Large intestine (tissue), 3 donors: ENCODE measurements around the gene KIAA0513. TPM values are rescaled to one million over a fixed set of nuclear protein-coding genes. Genes with fewer than 3 reads are reported as not detected.

ENCODE experiments used
- DNase-seq, 2 donors: peaks; one replicate each; pipeline versions ENCODE4 v3.0.0 to v3.0.0-alpha.2; 2013
- H3K27ac ChIP-seq: one replicate; pipeline ENCODE4 v1.5.1; 2013; ENCODE audit warnings: low read length
- H3K27me3 ChIP-seq: 2 replicates; pipeline ENCODE4 v1.6.1; 2013; ENCODE audit warnings: low read length; ENCODE audit not compliant: control insufficient read depth, insufficient read depth
- H3K36me3 ChIP-seq: 2 replicates; pipeline ENCODE4 v1.6.1; 2013; ENCODE audit warnings: low read length; ENCODE audit not compliant: control insufficient read depth, insufficient read depth
- H3K4me1 ChIP-seq: one replicate; pipeline ENCODE4 v1.6.1; 2013; ENCODE audit warnings: low read length; ENCODE audit not compliant: control insufficient read depth, insufficient read depth
- H3K4me3 ChIP-seq: one replicate; pipeline ENCODE4 v1.5.1; 2013; ENCODE audit warnings: low read length
- H3K9me3 ChIP-seq: one replicate; pipeline ENCODE4 v1.6.1; 2013; ENCODE audit warnings: mild to moderate bottlenecking, low read depth, low read length, moderate library complexity; ENCODE audit not compliant: control insufficient read depth
- WGBS: methylation state at CpG from one replicate; pipeline ENCODE4 v1.1.5; 2013; ENCODE audit warnings: low lambda C conversion rate; ENCODE audit not compliant: insufficient coverage; 5-methylcytosine and 5-hydroxymethylcytosine counted together
- polyA plus RNA-seq: library from polyadenylated mRNA; unstranded; fragments of 120-200 nt; gene quantifications from one replicate; pipeline ENCODE4 v1.2.1, GENCODE V29; 2013

KIAA0513 gene
- polyA plus RNA-seq, 1 donor: 4.7 TPM

GRCh38 chr16:85068746-85069145, 41.2 kb downstream of the KIAA0513 start:
- Histone ChIP-seq H3K27me3 (no peaks in the 10 kb centered on the region), H3K4me3 (no peak overlapping the region), H3K9me3 (no peaks in the 10 kb centered on the region), H3K36me3 (peaks cover 26% of the 10 kb centered on the region), H3K27ac (no peak overlapping the region), H3K4me1 (no peaks in the 10 kb centered on the region)
- no peak for DNase-seq
- no CpG with 5 or more reads among the region's 8 CpGs for WGBS

- H3K4me3 ChIP-seq: no peak overlapping the region
- peaks cover 26% of the 10 kb centered on the region for H3K36me3 ChIP-seq
- DNase-seq: no peak
- H3K9me3 ChIP-seq: no peaks in the 10 kb centered on the region
- WGBS: no CpG with 5 or more reads among the region's 7 CpGs
- no peaks in the 10 kb centered on the region for H3K27me3 ChIP-seq
- no peaks in the 10 kb centered on the region for H3K4me1 ChIP-seq
- no peak overlapping the region for H3K27ac ChIP-seq
Observed at GRCh38 chr16:85069171-85069570, 41.6 kb downstream of the KIAA0513 start.

- 96% methylated on average over 3 of the region's 8 CpGs for WGBS
- peaks cover 38% of the 10 kb centered on the region for H3K36me3 ChIP-seq
Observed at GRCh38 chr16:85072076-85072860, 44.7 kb downstream of the KIAA0513 start.

GRCh38 chr16:85072947-85073346, 45.4 kb downstream of the KIAA0513 start:
- no peak overlapping the region for H3K4me3 ChIP-seq
- H3K36me3 ChIP-seq: peaks cover 41% of the 10 kb centered on the region
- DNase-seq: no peak
- no peaks in the 10 kb centered on the region for H3K4me1 ChIP-seq
- no CpG with 5 or more reads among the region's 13 CpGs for WGBS
- H3K9me3 ChIP-seq: no peaks in the 10 kb centered on the region
- no peaks in the 10 kb centered on the region for H3K27me3 ChIP-seq
- H3K27ac ChIP-seq: no peak overlapping the region

More at GRCh38 chr16:85072076-85072860, 44.7 kb downstream of the KIAA0513 start:
- DNase-seq: no peak
- H3K4me3 ChIP-seq: no peak overlapping the region
- H3K27me3 ChIP-seq: no peaks in the 10 kb centered on the region
- H3K4me1 ChIP-seq: no peaks in the 10 kb centered on the region
- H3K27ac ChIP-seq: no peak overlapping the region
- no peaks in the 10 kb centered on the region for H3K9me3 ChIP-seq

GRCh38 chr16:85074225-85074914, 46.8 kb downstream of the KIAA0513 start:
- Histone ChIP-seq H3K27me3 (no peaks in the 10 kb centered on the region), H3K36me3 (peaks cover 48% of the 10 kb centered on the region), H3K4me1 (no peaks in the 10 kb centered on the region), H3K4me3 (no peak overlapping the region), H3K27ac (no peak overlapping the region), H3K9me3 (no peaks in the 10 kb centered on the region)
- WGBS: 86% methylated on average over 1 of the region's 6 CpGs
- DNase-seq: no peak

DNA sequence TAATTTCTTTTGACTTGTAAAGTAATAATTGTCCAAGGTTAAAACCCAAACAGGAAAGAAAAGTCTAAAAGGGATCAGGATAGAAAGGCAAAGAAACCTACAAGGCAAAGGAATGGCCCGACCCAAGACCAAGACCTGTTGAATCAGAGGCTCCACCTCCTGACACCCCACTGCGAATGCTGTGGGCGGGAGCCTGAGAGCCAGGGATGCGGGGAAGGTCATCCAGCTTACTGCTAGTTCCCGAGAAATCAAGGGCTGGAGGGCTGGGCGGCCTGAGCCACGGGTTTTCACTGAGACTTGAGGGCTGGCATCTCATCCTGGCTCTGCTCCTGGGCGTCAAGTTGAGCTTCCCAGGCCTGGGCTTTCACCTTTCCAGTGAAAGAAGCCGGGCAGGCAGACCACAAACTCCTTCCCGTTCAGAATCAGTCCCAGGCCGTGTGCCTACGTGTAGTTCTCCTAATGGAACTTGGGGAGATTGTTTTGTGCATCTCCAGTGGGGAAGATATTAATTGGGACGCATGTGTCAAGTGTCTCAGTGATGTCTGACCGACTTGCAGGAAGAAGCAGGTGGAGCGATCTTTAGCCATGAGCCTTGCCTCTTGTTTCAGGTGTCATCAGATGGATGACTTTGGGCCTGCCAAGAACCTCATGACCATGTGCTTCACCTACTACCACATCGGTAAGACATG, 47.8 kb downstream of the KIAA0513 start:
- Histone ChIP-seq H3K27me3 (no peaks in the 10 kb centered on the region), H3K27ac (no peak overlapping the region), H3K4me1 (no peaks in the 10 kb centered on the region), H3K36me3 (peaks cover 45% of the 10 kb centered on the region), H3K9me3 (no peaks in the 10 kb centered on the region), H3K4me3 (no peak overlapping the region)
- DNase-seq: no peak
- no CpG with 5 or more reads among the region's 16 CpGs for WGBS

DNA sequence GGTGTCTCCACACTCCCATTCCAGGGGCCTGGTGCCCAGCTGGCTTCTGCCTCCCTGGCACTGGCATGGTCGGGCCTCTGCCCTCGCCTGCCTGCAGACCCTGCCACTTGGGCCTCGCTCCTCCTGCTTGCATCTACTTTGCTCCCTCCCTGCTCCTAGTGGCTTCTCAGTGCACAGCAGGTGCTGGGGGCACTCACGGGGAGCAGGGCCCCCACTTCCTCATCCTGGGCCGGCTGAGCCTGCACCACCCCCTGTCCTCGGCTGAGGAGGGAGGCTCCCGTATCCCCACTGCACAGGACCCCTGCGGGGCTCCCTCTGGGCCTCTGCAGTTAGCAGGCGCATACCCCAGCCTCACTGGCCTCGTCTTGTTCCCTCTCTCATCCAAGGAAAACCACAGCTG, 49.4 kb downstream of the KIAA0513 start:
- Histone ChIP-seq H3K9me3 (no peaks in the 10 kb centered on the region), H3K4me1 (no peaks in the 10 kb centered on the region), H3K4me3 (no peak overlapping the region), H3K27ac (no peak overlapping the region), H3K27me3 (no peaks in the 10 kb centered on the region), H3K36me3 (peaks cover 49% of the 10 kb centered on the region)
- WGBS: no CpG with 5 or more reads among the region's 10 CpGs
- DNase-seq: no peak

DNA sequence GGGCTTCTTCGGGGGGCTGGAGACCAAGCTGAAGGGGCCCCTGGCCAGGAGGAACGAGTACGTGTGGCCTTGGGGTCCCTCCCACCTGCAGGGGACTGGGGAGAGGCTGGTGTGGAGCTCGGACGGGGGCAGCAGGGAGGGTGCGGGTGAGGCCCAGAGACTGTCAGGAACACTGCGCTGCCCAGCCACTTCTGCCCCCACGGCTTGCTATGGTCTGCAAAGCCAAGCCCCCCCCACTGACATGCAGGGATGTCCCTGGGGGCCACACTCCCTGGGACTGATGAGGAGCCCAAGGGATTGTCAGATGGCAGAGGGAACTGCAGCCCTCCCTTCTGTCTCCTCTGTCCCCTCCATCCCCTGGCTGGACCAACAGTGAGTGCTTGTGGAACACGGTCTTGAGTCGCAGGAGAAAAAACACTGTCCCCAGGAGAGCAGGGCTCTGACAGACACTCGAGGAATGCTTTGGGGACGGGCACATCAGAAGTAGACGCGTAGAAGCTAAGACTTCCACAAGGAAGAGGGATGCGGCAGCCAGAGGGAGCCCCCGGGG, 50.1 kb downstream of the KIAA0513 start:
- no peaks in the 10 kb centered on the region for H3K27me3 ChIP-seq
- no peak overlapping the region for H3K27ac ChIP-seq
- H3K36me3 ChIP-seq: peaks cover 47% of the 10 kb centered on the region
- no peak for DNase-seq
- peaks cover 6% of the 10 kb centered on the region for H3K4me1 ChIP-seq
- H3K4me3 ChIP-seq: no peak overlapping the region
- no peaks in the 10 kb centered on the region for H3K9me3 ChIP-seq
- WGBS: no CpG with 5 or more reads among the region's 16 CpGs

DNA sequence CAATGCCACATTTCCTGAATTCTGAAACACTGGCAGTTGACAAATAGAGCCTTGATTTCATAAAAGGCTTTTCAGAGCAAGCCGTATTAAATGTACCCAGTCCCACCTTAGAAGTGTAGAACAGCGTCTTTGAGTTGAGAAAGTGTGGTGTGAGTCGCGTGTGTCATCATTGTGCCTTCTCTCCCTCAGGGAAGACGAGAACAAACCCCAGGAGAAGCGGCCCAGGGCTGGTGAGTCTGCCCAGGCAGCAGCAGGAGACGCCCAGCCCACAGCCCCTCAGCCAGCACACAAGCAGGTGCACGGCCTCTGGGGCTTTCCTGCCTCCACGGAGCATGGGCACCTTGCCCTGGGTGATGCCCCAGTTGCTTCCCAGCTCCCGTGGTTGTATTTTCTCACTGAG, 50.6 kb downstream of the KIAA0513 start:
- no peak overlapping the region for H3K27ac ChIP-seq
- H3K4me1 ChIP-seq: peaks cover 11% of the 10 kb centered on the region
- H3K36me3 ChIP-seq: peaks cover 43% of the 10 kb centered on the region
- no peaks in the 10 kb centered on the region for H3K9me3 ChIP-seq
- no CpG with 5 or more reads among the region's 10 CpGs for WGBS
- no peak overlapping the region for H3K4me3 ChIP-seq
- no peaks in the 10 kb centered on the region for H3K27me3 ChIP-seq
- no peak for DNase-seq

- no peak overlapping the region for H3K4me3 ChIP-seq
- no peak overlapping the region for H3K27ac ChIP-seq
- no CpG with 5 or more reads among the region's 10 CpGs for WGBS
- peaks cover 11% of the 10 kb centered on the region for H3K4me1 ChIP-seq
- no peaks in the 10 kb centered on the region for H3K9me3 ChIP-seq
- no peaks in the 10 kb centered on the region for H3K27me3 ChIP-seq
- no peak for DNase-seq
- H3K36me3 ChIP-seq: peaks cover 38% of the 10 kb centered on the region
Observed at GRCh38 chr16:85078952-85079351, 51.4 kb downstream of the KIAA0513 start.
